A673 (cell line): ENCODE data around the gene NEMP2.

Experiments used
- CTCF ChIP-seq: fragments of 300-800, 200-600 bp; sonication (generic); conservative IDR thresholded peaks from 2 replicates; pipeline ENCODE4 v1.5.1; 2017; ENCODE audit warnings: low read depth, mild to moderate bottlenecking, antibody characterized with exemption, low read length, moderate library complexity, mixed read lengths
- EZH2 ChIP-seq: fragments of 200-600 bp; sonication (generic); IDR thresholded peaks from 2 replicates; pipeline ENCODE4 v1.6.1; 2017; ENCODE audit warnings: borderline replicate concordance, low read depth, mild to moderate bottlenecking, mixed read lengths, antibody characterized with exemption, low read length; ENCODE audit not compliant: poor library complexity, severe bottlenecking

DNA sequence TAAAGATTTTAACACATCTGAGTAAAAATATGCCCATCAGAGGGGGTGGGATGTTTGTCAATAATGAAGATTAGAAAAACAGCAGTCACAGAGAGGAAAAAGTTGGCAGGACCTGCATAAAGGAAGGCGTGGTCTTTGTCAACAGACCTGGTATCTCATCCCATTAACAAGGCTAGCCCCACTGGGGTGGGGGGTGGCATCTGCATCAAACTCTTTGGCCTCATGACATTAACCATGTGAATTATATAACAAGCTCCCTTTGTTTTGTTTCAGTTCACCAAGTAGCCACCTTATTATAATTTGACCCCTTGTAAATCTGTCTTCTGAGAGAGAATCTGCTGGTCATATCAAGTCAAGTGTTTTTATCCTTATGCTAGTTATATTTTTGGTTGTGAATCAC is 28.8 kb downstream of the NEMP2 start:
- TF ChIP-seq CTCF (no peak), EZH2 (no peak)
